A673 (cell line): Measurements from ENCODE around the gene DNAH12. TPM values are rescaled to one million over a fixed set of nuclear protein-coding genes. Genes with fewer than 3 reads are reported as not detected.
"Not testable (repeated sequence)": the region's sequence is repeated elsewhere in the genome, so short reads cannot be mapped to it uniquely, and the experiment has no call there.

Experiments used
- BruUV-seq: library from RNA; stranded (reverse); fragments of 400-500 nt; replicated peaks from 2 replicates; lab custom pipeline; 2021; lab: Mats Ljungman, UMichigan
- CTCF ChIA-PET: fragments of 300-600 bp; sonication (Branson Sonifier 250); formaldehyde crosslinking; loops from one replicate; lab custom pipeline; 2022; ENCODE audit warnings: antibody characterized with exemption; lab: Charles Lee
- POLR2A ChIA-PET: fragments of 300-600 bp; sonication (Branson Sonifier 250); formaldehyde crosslinking; loops from one replicate; lab custom pipeline; 2022; ENCODE audit warnings: antibody characterized with exemption; ENCODE audit not compliant: low non-redundant PET; lab: Charles Lee
- DNase-seq: peaks from one replicate; pipeline ENCODE4 v3.0.0-alpha.2; 2015; ENCODE audit warnings: low spot score
- H3K27ac ChIP-seq: fragments of 200-600 bp; sonication (generic); 2 replicates; pipeline ENCODE4 v1.5.1; 2016; ENCODE audit warnings: mixed run types, low read depth, mild to moderate bottlenecking, mixed read lengths, antibody characterized with exemption, low read length; ENCODE audit not compliant: poor library complexity, severe bottlenecking
- H3K27me3 ChIP-seq: fragments of 200-600 bp; sonication (generic); replicated peaks from 2 replicates; pipeline ENCODE4 v1.6.1; 2017; ENCODE audit warnings: mixed run types, low read depth, mild to moderate bottlenecking, mixed read lengths, antibody characterized with exemption, low read length; ENCODE audit not compliant: insufficient read depth, poor library complexity
- H3K36me3 ChIP-seq: fragments of 200-600 bp; sonication (generic); 2 replicates; pipeline ENCODE4 v1.6.1; 2016; ENCODE audit warnings: mixed run types, mild to moderate bottlenecking, mixed read lengths, antibody characterized with exemption, low read length; ENCODE audit not compliant: insufficient read depth, poor library complexity, severe bottlenecking
- H3K4me1 ChIP-seq: fragments of 200-600 bp; sonication (generic); 2 replicates; pipeline ENCODE4 v1.6.1; 2017; ENCODE audit warnings: mixed run types, mild to moderate bottlenecking, mixed read lengths, antibody characterized with exemption, low read length; ENCODE audit not compliant: insufficient read depth, poor library complexity, severe bottlenecking
- H3K4me3 ChIP-seq: fragments of 200-600 bp; sonication (generic); 2 replicates; pipeline ENCODE4 v1.5.1; 2016; ENCODE audit warnings: low read depth, mixed run types, mild to moderate bottlenecking, mixed read lengths, low read length; ENCODE audit not compliant: poor library complexity, severe bottlenecking
- H3K9me3 ChIP-seq: fragments of 200-600 bp; sonication (generic); 2 replicates; pipeline ENCODE4 v1.6.1; 2016; ENCODE audit warnings: mixed run types, low read depth, mild to moderate bottlenecking, mixed read lengths, antibody characterized with exemption, low read length; ENCODE audit not compliant: poor library complexity, severe bottlenecking
- EZH2 ChIP-seq: fragments of 200-600 bp; sonication (generic); IDR thresholded peaks from 2 replicates; pipeline ENCODE4 v1.6.1; 2017; ENCODE audit warnings: borderline replicate concordance, low read depth, mild to moderate bottlenecking, mixed read lengths, antibody characterized with exemption, low read length; ENCODE audit not compliant: poor library complexity, severe bottlenecking
- intact Hi-C: fragments of 100-400 bp; cut with micrococcal nuclease; formaldehyde crosslinking; loops from one replicate; pipeline ENCODE4 v1.10.0; 2022; ENCODE audit not compliant: unreplicated experiment
- total RNA-seq: library from RNA; stranded (reverse); gene quantifications from 2 replicates; pipeline ENCODE4 v1.2.3, GENCODE V29; 2021
- TF ChIP-seq, protein P1 (sequence below): fragments of 300-800, 200-600 bp; sonication (generic); conservative IDR thresholded peaks from 2 replicates; pipeline ENCODE4 v1.5.1; 2017; ENCODE audit warnings: low read depth, mild to moderate bottlenecking, antibody characterized with exemption, low read length, moderate library complexity, mixed read lengths

The DNAH12 gene
- total RNA-seq, 1 experiment from 2014 or later: not detected

DNA sequence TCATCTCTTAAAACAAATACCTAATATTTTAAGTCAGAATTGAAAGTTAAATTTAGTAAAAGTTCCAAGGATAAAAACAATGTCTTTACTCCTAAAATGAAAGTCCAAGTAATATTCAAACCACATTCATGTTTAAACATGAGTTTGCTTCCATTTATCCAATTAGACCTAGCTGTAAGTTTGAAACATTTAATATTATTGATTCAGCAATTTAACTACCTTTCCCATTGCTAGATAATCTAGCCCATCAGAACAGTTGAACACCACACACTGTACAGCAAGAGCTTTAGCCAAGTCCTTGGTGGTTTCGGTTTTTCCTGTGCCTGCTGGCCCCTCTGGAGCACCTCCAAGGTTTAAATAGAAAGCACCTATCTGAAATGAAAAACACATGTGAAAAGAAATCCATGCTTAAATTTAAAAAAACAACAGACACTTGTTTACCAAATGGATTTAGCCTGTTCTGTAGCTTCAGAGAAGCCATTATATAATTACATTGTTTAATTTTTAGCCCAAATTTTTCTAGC, 97.8 kb downstream of the DNAH12 start:
- ChIA-PET CTCF (interaction anchor here (0.5 kb wide), 1 partner anchor 744 kb away, joined by 3 read pairs; no protein-coding TSS in a partner anchor), POLR2A (no interaction called here)
- intact Hi-C loops: no loop called here
- TF ChIP-seq, protein P1, sequence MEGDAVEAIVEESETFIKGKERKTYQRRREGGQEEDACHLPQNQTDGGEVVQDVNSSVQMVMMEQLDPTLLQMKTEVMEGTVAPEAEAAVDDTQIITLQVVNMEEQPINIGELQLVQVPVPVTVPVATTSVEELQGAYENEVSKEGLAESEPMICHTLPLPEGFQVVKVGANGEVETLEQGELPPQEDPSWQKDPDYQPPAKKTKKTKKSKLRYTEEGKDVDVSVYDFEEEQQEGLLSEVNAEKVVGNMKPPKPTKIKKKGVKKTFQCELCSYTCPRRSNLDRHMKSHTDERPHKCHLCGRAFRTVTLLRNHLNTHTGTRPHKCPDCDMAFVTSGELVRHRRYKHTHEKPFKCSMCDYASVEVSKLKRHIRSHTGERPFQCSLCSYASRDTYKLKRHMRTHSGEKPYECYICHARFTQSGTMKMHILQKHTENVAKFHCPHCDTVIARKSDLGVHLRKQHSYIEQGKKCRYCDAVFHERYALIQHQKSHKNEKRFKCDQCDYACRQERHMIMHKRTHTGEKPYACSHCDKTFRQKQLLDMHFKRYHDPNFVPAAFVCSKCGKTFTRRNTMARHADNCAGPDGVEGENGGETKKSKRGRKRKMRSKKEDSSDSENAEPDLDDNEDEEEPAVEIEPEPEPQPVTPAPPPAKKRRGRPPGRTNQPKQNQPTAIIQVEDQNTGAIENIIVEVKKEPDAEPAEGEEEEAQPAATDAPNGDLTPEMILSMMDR: no peak
- no peak for TF ChIP-seq EZH2
- Histone ChIP-seq H3K27ac (no peak overlapping the region), H3K36me3 (no peaks in the 10 kb centered on the region), H3K27me3 (no peaks in the 10 kb centered on the region), H3K9me3 (no peaks in the 10 kb centered on the region), H3K4me1 (no peaks in the 10 kb centered on the region), H3K4me3 (no peak overlapping the region)
- DNase-seq: no peak
- BruUV-seq: no TSS peak

- Histone ChIP-seq H3K27ac (no peak overlapping the region), H3K27me3 (no peaks in the 10 kb centered on the region), H3K9me3 (no peaks in the 10 kb centered on the region), H3K36me3 (no peaks in the 10 kb centered on the region), H3K4me1 (no peaks in the 10 kb centered on the region), H3K4me3 (no peak overlapping the region)
- no peak for TF ChIP-seq EZH2
- TF ChIP-seq, protein P1: no peak
- CTCF ChIA-PET: no interaction called here
- DNase-seq: no peak
- POLR2A ChIA-PET: no interaction called here
- intact Hi-C loops: no loop called here
- no TSS peak for BruUV-seq
Observed at GRCh38 chr3:57444469-57444868, 99.7 kb downstream of the DNAH12 start.

DNA sequence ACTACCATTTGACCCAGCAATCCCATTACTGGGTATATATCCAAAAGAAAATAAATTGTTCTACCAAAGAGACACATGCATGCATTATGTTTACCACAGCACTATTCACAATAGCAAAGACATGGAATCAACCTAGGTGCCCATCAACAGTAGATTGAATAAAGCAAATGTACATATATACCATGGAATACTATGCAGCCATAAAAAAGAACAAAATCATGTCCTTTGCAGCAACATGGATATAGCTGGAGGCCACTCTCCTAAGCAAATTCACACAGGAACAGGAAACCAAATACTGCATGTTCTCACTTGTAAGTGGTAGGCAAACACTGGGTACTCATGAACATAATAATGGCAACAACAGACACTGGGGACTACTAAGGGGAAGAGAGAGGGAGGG, 104.0 kb downstream of the DNAH12 start:
- POLR2A ChIA-PET: not testable (repeated sequence)

DNA sequence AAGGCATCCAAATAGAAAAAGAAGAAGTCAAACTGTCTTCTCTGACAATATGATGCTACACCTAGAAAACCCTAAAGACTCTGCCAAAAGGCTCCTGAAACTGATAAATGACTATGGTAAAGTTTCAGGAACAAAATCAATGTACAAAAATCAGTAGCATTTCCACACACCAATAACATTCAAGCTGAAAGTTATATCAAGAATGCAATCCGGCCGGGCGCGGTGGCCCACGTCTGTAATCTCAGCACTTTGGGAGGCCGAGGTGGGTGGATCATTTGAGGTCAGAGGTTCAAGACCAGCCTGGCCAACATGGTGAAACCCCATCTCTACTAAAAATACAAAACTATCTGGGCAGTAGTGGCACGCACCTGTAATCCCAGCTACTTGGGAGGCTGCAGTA, 105.7 kb downstream of the DNAH12 start:
- POLR2A ChIA-PET, H3K9me3 ChIP-seq, DNase-seq, H3K4me1 ChIP-seq, H3K27me3 ChIP-seq, H3K27ac ChIP-seq, H3K36me3 ChIP-seq, BruUV-seq, CTCF ChIA-PET, H3K4me3 ChIP-seq: not testable (repeated sequence)
- intact Hi-C loops: loop anchor here (10.0 kb wide), 1 partner anchor 334 kb away; no protein-coding TSS in a partner anchor

More for the DNA sequence above, 104.0 kb downstream of the DNAH12 start:
- intact Hi-C loops, CTCF ChIA-PET, DNase-seq, H3K4me3 ChIP-seq, H3K27me3 ChIP-seq, BruUV-seq, H3K9me3 ChIP-seq, H3K36me3 ChIP-seq, H3K27ac ChIP-seq, H3K4me1 ChIP-seq: not testable (repeated sequence)
